Liver (tissue), 3 donors: Measurements from ENCODE around the gene EBPL.

ENCODE experiments used
- FOXA1 ChIP-seq: IDR thresholded peaks from 2 replicates; pipeline ENCODE4 v1.6.1; 2016; ENCODE audit warnings: antibody characterized with exemption
- HNF4A ChIP-seq, 2 donors: conservative IDR thresholded peaks; 2 replicates each; pipeline ENCODE4 v1.6.1; 2016; ENCODE audit warnings: antibody characterized with exemption in 2 of 2, mild to moderate bottlenecking in 2 of 2
- JUND ChIP-seq, 2 donors: IDR thresholded peaks; 2 replicates each; pipeline ENCODE4 v1.6.1; 2016; ENCODE audit warnings: antibody characterized with exemption in 2 of 2
- RXRA ChIP-seq, 2 donors: IDR thresholded peaks; 2 replicates each; pipeline ENCODE4 v1.6.1; 2017 to 2018; ENCODE audit warnings: antibody characterized with exemption in 2 of 2, mild to moderate bottlenecking in 1 of 2
- SP1 ChIP-seq: IDR thresholded peaks from 2 replicates; pipeline ENCODE4 v1.6.1; 2018; ENCODE audit warnings: antibody characterized with exemption, mild to moderate bottlenecking
- TAF1 ChIP-seq: conservative IDR thresholded peaks from 2 replicates; pipeline ENCODE4 v1.6.1; 2016; ENCODE audit warnings: antibody characterized with exemption, mild to moderate bottlenecking
- YY1 ChIP-seq: IDR thresholded peaks from 2 replicates; pipeline ENCODE4 v1.6.1; 2016; ENCODE audit warnings: antibody characterized with exemption, mild to moderate bottlenecking
- TF ChIP-seq, protein P1 (sequence below): fragments of 150-350 bp; IDR thresholded peaks from 2 replicates; pipeline ENCODE4 v1.5.1; 2017; ENCODE audit warnings: improper control_type of control experiment, low read depth, low read length; ENCODE audit not compliant: missing input control
- TF ChIP-seq, protein P2 (sequence below): IDR thresholded peaks from 2 replicates; pipeline ENCODE4 v1.6.1; 2016; ENCODE audit warnings: antibody characterized with exemption, mild to moderate bottlenecking
- TF ChIP-seq, protein P3 (sequence below): IDR thresholded peaks from 2 replicates; pipeline ENCODE4 v1.6.1; 2016; ENCODE audit warnings: antibody characterized with exemption
- TF ChIP-seq, protein P4 (sequence below): IDR thresholded peaks from 2 replicates; pipeline ENCODE4 v1.6.1; 2016; ENCODE audit warnings: antibody characterized with exemption
- donor health status: healthy.
- donor health status: healthy.

DNA sequence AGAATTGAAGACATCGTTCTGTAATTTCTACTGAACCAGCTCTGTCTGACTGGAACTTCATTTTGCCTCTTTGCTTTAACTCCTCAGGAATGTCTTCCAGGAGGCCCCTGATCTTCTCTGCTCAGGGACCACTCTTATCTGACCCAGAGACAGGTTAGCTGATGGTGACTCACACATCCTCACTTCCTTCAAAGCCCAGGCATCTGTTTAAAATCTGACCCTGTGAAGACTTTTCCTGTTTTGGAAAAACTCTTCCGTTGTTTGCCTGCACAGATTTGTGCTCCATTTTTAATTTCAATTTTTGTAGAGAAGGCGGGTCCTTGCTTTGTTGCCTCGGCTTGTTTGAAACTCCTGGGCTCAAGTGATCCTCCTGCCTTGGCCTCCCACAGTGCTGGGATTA lies 61.3 kb downstream of the EBPL start:
- TF ChIP-seq, protein P1, sequence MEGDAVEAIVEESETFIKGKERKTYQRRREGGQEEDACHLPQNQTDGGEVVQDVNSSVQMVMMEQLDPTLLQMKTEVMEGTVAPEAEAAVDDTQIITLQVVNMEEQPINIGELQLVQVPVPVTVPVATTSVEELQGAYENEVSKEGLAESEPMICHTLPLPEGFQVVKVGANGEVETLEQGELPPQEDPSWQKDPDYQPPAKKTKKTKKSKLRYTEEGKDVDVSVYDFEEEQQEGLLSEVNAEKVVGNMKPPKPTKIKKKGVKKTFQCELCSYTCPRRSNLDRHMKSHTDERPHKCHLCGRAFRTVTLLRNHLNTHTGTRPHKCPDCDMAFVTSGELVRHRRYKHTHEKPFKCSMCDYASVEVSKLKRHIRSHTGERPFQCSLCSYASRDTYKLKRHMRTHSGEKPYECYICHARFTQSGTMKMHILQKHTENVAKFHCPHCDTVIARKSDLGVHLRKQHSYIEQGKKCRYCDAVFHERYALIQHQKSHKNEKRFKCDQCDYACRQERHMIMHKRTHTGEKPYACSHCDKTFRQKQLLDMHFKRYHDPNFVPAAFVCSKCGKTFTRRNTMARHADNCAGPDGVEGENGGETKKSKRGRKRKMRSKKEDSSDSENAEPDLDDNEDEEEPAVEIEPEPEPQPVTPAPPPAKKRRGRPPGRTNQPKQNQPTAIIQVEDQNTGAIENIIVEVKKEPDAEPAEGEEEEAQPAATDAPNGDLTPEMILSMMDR, result no peak
- TF ChIP-seq TAF1 (no peak), RXRA (IDR thresholded peaks at IDR 0.05) (no peak), JUND (IDR thresholded peaks at IDR 0.05) (no peak), FOXA1 (no peak), YY1 (no peak), HNF4A (conservative IDR thresholded peaks at IDR 0.05) (no peak), SP1 (no peak)
- TF ChIP-seq, protein P2, sequence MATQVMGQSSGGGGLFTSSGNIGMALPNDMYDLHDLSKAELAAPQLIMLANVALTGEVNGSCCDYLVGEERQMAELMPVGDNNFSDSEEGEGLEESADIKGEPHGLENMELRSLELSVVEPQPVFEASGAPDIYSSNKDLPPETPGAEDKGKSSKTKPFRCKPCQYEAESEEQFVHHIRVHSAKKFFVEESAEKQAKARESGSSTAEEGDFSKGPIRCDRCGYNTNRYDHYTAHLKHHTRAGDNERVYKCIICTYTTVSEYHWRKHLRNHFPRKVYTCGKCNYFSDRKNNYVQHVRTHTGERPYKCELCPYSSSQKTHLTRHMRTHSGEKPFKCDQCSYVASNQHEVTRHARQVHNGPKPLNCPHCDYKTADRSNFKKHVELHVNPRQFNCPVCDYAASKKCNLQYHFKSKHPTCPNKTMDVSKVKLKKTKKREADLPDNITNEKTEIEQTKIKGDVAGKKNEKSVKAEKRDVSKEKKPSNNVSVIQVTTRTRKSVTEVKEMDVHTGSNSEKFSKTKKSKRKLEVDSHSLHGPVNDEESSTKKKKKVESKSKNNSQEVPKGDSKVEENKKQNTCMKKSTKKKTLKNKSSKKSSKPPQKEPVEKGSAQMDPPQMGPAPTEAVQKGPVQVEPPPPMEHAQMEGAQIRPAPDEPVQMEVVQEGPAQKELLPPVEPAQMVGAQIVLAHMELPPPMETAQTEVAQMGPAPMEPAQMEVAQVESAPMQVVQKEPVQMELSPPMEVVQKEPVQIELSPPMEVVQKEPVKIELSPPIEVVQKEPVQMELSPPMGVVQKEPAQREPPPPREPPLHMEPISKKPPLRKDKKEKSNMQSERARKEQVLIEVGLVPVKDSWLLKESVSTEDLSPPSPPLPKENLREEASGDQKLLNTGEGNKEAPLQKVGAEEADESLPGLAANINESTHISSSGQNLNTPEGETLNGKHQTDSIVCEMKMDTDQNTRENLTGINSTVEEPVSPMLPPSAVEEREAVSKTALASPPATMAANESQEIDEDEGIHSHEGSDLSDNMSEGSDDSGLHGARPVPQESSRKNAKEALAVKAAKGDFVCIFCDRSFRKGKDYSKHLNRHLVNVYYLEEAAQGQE, result no peak
- TF ChIP-seq, protein P3, sequence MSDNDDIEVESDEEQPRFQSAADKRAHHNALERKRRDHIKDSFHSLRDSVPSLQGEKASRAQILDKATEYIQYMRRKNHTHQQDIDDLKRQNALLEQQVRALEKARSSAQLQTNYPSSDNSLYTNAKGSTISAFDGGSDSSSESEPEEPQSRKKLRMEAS, result no peak
- TF ChIP-seq, protein P4, sequence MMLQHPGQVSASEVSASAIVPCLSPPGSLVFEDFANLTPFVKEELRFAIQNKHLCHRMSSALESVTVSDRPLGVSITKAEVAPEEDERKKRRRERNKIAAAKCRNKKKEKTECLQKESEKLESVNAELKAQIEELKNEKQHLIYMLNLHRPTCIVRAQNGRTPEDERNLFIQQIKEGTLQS, result no peak
